ENCODE data around the gene RNPEPL1. TPM values are rescaled to one million over a fixed set of nuclear protein-coding genes. Genes with fewer than 3 reads are reported as not detected.

The RNPEPL1 gene
- total RNA-seq, 1 donor from 2014 or later = 29.2 TPM

DNA sequence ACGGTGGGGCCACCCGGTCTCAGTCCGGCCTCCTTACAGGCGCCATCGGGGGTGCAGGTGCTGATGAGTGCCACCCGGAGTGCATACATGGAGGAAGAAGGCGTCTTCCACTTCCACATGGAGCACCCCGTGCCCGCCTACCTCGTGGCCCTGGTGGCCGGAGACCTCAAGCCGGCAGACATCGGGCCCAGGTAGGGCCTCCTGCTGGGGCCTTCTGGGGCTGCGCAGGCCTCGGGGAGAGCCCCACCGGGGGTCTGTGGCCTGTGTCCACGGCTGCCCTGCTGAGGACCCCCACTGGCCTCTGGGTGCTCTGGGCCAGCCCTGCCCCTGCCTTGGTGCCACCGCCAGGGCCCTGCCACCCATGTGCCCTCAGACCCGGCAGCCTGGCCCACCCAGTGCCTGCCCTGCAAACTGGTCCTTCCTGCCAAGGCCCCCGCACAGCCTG, 4.8 kb downstream of the RNPEPL1 start:
- Mint-ChIP-seq H3K36me3 (ENCODE audit: low read depth, unreplicated experiment) (no peaks in the 10 kb centered on the region), H3K4me3 (ENCODE audit: unreplicated experiment) (no peak overlapping the region), H3K27ac (ENCODE audit: unreplicated experiment) (no peak overlapping the region), H3K27me3 (ENCODE audit: unreplicated experiment) (peaks cover 9% of the 10 kb centered on the region), H3K4me1 (ENCODE audit: unreplicated experiment) (peaks cover 3% of the 10 kb centered on the region), H3K9me3 (ENCODE audit: unreplicated experiment) (no peaks in the 10 kb centered on the region)
- DNase-seq (ENCODE audit: low spot score) = no peak
- TF ChIP-seq, protein P1, sequence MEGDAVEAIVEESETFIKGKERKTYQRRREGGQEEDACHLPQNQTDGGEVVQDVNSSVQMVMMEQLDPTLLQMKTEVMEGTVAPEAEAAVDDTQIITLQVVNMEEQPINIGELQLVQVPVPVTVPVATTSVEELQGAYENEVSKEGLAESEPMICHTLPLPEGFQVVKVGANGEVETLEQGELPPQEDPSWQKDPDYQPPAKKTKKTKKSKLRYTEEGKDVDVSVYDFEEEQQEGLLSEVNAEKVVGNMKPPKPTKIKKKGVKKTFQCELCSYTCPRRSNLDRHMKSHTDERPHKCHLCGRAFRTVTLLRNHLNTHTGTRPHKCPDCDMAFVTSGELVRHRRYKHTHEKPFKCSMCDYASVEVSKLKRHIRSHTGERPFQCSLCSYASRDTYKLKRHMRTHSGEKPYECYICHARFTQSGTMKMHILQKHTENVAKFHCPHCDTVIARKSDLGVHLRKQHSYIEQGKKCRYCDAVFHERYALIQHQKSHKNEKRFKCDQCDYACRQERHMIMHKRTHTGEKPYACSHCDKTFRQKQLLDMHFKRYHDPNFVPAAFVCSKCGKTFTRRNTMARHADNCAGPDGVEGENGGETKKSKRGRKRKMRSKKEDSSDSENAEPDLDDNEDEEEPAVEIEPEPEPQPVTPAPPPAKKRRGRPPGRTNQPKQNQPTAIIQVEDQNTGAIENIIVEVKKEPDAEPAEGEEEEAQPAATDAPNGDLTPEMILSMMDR (IDR thresholded peaks at IDR 0.05; ENCODE audit: unreplicated experiment) = no peak

DNA sequence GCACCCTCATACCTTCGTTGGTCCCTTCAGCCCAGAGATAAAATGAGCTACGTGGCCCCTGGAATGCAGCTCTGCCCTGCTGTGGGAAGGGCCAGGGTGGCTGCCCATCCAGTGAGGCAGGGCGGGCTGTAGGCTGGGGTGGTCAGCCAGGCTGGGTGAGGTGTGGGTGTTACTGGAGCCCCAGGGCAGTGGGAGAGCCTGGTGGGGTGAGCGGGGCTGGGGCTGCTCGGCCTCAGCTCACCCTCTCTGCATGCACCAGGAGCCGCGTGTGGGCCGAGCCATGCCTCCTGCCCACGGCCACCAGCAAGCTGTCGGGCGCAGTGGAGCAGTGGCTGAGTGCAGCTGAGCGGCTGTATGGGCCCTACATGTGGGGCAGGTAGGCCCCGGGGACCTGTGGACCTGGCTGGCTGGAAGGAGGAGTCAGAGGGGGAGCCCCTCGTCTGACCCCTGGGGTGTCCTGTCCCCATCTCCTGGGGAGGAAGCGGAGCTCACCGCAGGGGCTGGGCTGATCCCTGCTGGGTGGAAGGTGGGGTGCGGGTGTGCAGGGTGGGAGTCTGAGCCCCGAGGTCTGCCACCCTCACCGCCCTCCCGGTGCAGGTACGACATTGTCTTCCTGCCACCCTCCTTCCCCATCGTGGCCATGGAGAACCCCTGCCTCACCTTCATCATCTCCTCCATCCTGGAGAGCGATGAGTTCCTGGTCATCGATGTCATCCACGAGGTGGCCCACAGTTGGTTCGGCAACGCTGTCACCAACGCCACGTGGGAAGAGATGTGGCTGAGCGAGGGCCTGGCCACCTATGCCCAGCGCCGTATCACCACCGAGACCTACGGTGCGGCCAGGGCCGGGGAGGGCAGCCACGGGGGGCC, 5.5 kb downstream of the RNPEPL1 start:
- H3K27me3 Mint-ChIP-seq (ENCODE audit: unreplicated experiment) = peaks cover 9% of the 10 kb centered on the region
- no peak overlapping the region for H3K27ac Mint-ChIP-seq (ENCODE audit: unreplicated experiment)
- H3K9me3 Mint-ChIP-seq (ENCODE audit: unreplicated experiment) = no peaks in the 10 kb centered on the region
- no peak overlapping the region for H3K4me3 Mint-ChIP-seq (ENCODE audit: unreplicated experiment)
- H3K36me3 Mint-ChIP-seq (ENCODE audit: low read depth, unreplicated experiment) = no peaks in the 10 kb centered on the region
- DNase-seq (ENCODE audit: low spot score) = peak; percentile 3
- H3K4me1 Mint-ChIP-seq (ENCODE audit: unreplicated experiment) = peaks cover 3% of the 10 kb centered on the region
- TF ChIP-seq, protein P1 (IDR thresholded peaks at IDR 0.05; ENCODE audit: unreplicated experiment) = no peak

DNA sequence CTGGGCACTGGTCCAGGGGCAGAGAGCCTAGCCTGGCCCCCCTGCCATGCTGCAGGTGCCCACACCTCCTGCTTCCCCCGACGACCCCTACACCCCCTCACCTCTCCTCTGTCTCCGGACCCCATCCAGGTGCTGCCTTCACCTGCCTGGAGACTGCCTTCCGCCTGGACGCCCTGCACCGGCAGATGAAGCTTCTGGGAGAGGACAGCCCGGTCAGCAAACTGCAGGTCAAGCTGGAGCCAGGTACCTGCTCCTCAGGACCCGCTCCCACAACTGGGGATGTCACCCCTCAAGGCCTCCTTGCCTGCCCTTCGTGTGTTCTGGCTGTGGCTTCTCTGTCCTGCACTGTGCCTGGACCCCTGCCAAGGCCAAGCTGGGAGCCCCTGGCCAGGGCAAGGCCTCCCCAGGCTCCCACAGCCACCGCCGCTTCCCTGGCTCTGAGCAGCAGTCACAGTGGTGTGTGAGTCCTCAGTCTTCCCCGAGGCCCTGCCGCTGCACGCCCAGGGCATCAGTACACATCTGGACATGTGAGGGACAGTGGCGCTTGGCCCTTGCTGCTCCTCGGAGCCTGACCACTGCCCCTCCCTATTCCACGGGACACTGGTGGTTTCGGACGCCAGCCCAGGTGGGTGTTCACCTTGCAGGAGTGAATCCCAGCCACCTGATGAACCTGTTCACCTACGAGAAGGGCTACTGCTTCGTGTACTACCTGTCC, 6.3 kb downstream of the RNPEPL1 start:
- peaks cover 3% of the 10 kb centered on the region for H3K4me1 Mint-ChIP-seq (ENCODE audit: unreplicated experiment)
- TF ChIP-seq, protein P1 (IDR thresholded peaks at IDR 0.05; ENCODE audit: unreplicated experiment) = no peak
- H3K4me3 Mint-ChIP-seq (ENCODE audit: unreplicated experiment) = no peak overlapping the region
- H3K9me3 Mint-ChIP-seq (ENCODE audit: unreplicated experiment) = no peaks in the 10 kb centered on the region
- H3K27ac Mint-ChIP-seq (ENCODE audit: unreplicated experiment) = no peak overlapping the region
- DNase-seq (ENCODE audit: low spot score) = peak; percentile 4
- H3K36me3 Mint-ChIP-seq (ENCODE audit: low read depth, unreplicated experiment) = no peaks in the 10 kb centered on the region
- H3K27me3 Mint-ChIP-seq (ENCODE audit: unreplicated experiment) = peaks cover 5% of the 10 kb centered on the region

DNA sequence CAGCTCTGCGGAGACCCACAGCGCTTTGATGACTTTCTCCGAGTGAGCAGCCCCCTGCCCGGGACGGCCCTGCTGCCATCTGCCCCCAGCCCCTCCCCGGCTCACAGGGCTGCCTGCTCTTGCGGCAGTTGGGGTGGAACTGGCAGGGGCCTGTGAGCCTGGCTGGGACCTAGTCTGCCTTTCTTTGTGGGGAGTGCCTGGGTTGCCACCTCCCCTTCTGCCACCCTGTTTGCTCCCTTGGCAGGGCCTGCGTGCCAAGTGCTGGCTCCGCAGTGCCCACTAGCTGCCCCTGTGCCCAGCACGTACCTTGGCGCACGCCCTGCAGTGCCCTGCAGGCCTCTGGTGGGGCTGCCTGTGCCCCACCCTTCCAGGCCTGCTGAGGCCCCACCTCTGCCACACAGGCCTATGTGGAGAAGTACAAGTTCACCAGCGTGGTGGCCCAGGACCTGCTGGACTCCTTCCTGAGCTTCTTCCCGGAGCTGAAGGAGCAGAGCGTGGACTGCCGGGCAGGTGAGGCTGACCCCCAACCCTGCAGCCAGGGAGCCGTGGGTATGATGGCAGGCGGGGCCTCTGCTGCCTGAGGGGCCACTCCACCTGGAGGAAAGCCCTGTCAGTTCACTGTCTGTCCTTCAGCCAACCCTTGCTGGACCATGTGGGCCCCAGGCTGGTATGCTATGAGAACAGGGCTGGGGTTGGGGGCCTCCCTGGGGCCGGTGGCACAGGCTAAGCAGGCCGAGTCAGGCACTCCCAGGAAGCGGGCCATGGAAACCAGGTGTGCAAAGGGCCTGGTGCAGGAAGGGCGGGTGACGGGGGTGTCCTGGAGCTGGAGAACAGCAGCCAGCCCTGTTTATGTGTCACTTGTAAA, 7.0 kb downstream of the RNPEPL1 start:
- DNase-seq (ENCODE audit: low spot score) = no peak
- Mint-ChIP-seq H3K4me1 (ENCODE audit: unreplicated experiment) (peaks cover 6% of the 10 kb centered on the region), H3K9me3 (ENCODE audit: unreplicated experiment) (peaks cover 2% of the 10 kb centered on the region), H3K27ac (ENCODE audit: unreplicated experiment) (no peak overlapping the region), H3K27me3 (ENCODE audit: unreplicated experiment) (peaks cover 8% of the 10 kb centered on the region), H3K4me3 (ENCODE audit: unreplicated experiment) (no peak overlapping the region), H3K36me3 (ENCODE audit: low read depth, unreplicated experiment) (peaks cover 5% of the 10 kb centered on the region)
- TF ChIP-seq, protein P1 (IDR thresholded peaks at IDR 0.05; ENCODE audit: unreplicated experiment) = no peak

Data from endothelial cell (in vitro differentiated cells).